Testis (tissue), 2 donors: ENCODE results near the gene ABCG8.

Experiments
- CTCF ChIP-seq, 3 experiments: fragments of 450-650 bp in 2 of 3; fragments of 200-600 bp in 1 of 3; sonication (generic) in 1 of 3; IDR thresholded peaks; one replicate each; pipeline ENCODE4 v1.5.1; 2016 to 2019; ENCODE audit warnings: antibody characterized with exemption in 3 of 3, mild to moderate bottlenecking in 2 of 3, moderate library complexity in 1 of 3
- POLR2A ChIP-seq: fragments of 450-650 bp; IDR thresholded peaks from one replicate; pipeline ENCODE4 v1.6.1; 2017; ENCODE audit warnings: antibody characterized with exemption, mild to moderate bottlenecking, moderate library complexity

GRCh38 chr2:43845181-43845580, 6.4 kb downstream of the ABCG8 start:
- TF ChIP-seq CTCF (IDR thresholded peaks at IDR 0.05) (no peak), POLR2A (no peak)
